ENCODE results near the gene FOXP2.
"Not testable (repeated sequence)": the region's sequence is repeated elsewhere in the genome, so short reads cannot be mapped to it uniquely, and the experiment has no call there.

The FOXP2 gene

GRCh38 chr7:114598946-114599345, 184.3 kb downstream of the FOXP2 start:
- no peak overlapping the region for H3K4me3 ChIP-seq (ENCODE audit: low read depth, low read length)

GRCh38 chr7:114606100-114606499, 191.5 kb downstream of the FOXP2 start:
- TF ChIP-seq CTCF (IDR thresholded peaks at IDR 0.05; ENCODE audit: low read depth, low read length) = no peak
- no peak overlapping the region for H3K4me3 ChIP-seq (ENCODE audit: low read depth, low read length)

More at GRCh38 chr7:114598946-114599345, 184.3 kb downstream of the FOXP2 start:
- TF ChIP-seq CTCF (IDR thresholded peaks at IDR 0.05; ENCODE audit: low read depth, low read length) = no peak

GRCh38 chr7:114608822-114609221, 194.2 kb downstream of the FOXP2 start:
- not testable (repeated sequence) for H3K4me3 ChIP-seq (ENCODE audit: low read depth, low read length)

GRCh38 chr7:114620208-114620607, 205.6 kb downstream of the FOXP2 start:
- no peak overlapping the region for H3K4me3 ChIP-seq (ENCODE audit: low read depth, low read length)
- TF ChIP-seq CTCF (IDR thresholded peaks at IDR 0.05; ENCODE audit: low read depth, low read length) = no peak

- H3K4me3 ChIP-seq (ENCODE audit: low read depth, low read length) = no peak overlapping the region
- TF ChIP-seq CTCF (IDR thresholded peaks at IDR 0.05; ENCODE audit: low read depth, low read length) = no peak
Observed at GRCh38 chr7:114622221-114622620, 207.6 kb downstream of the FOXP2 start.

GRCh38 chr7:114623146-114623545, 208.5 kb downstream of the FOXP2 start:
- TF ChIP-seq CTCF (IDR thresholded peaks at IDR 0.05; ENCODE audit: low read depth, low read length) = no peak
- no peak overlapping the region for H3K4me3 ChIP-seq (ENCODE audit: low read depth, low read length)

GRCh38 chr7:114627231-114627630, 212.6 kb downstream of the FOXP2 start:
- TF ChIP-seq CTCF (IDR thresholded peaks at IDR 0.05; ENCODE audit: low read depth, low read length) = no peak
- no peak overlapping the region for H3K4me3 ChIP-seq (ENCODE audit: low read depth, low read length)

GRCh38 chr7:114628362-114628761, 213.7 kb downstream of the FOXP2 start:
- TF ChIP-seq CTCF (IDR thresholded peaks at IDR 0.05; ENCODE audit: low read depth, low read length) = no peak
- H3K4me3 ChIP-seq (ENCODE audit: low read depth, low read length) = no peak overlapping the region
